Measurements from ENCODE around the gene COG7. TPM values are rescaled to one million over a fixed set of nuclear protein-coding genes. Genes with fewer than 3 reads are reported as not detected.

Gene COG7
- total RNA-seq, 1 experiment from 2014 or later, result 22.1 TPM

DNA sequence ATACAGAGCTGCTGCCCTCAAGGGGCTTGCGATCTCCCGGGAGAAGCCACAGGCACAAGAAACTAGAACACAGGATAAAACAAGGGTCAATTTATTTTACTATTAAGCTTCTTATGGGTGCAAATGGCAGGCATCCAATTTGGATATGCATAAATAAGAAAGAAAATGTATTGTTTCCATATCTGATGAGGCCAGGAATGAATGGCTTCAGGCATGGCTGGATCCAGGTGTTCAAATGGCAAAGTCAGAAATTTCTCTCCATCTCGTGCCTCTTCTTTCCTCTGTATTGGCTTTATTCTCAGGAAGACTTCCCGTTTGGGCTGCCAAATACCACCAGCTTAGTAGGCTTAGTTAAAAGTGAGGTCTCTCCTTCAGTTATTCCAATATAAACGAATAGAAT lies 107.8 kb downstream of the COG7 start:
- Histone ChIP-seq H2AFZ (ENCODE audit: low read depth, low read length, poor library complexity, severe bottlenecking) (no peak overlapping the region), H3K9me2 (ENCODE audit: insufficient read depth) (no peaks in the 10 kb centered on the region), H3K27ac (ENCODE audit: low read depth, low read length) (no peak overlapping the region), H3K9me3 (ENCODE audit: control insufficient read depth in 1 of 2, insufficient read depth in 1 of 2, low read depth in 1 of 2, low read length in 2 of 2) (no peaks in the 10 kb centered on the region), H3K4me3 (replicated peaks in 1 of 2; ENCODE audit: low read depth in 1 of 2, low read length in 2 of 2) (no peak overlapping the region), H3K9ac (ENCODE audit: low read length) (no peak overlapping the region), H4K20me1 (ENCODE audit: insufficient read depth) (no peaks in the 10 kb centered on the region), H3K27me3 (ENCODE audit: insufficient read depth, low read length) (no peaks in the 10 kb centered on the region), H3K36me3 (ENCODE audit: control insufficient read depth in 1 of 2, insufficient read depth in 2 of 2, low read length in 2 of 2) (no peaks in the 10 kb centered on the region), H3K4me2 (ENCODE audit: low read length) (no peak overlapping the region), H3K79me2 (ENCODE audit: insufficient read depth, low read length) (no peaks in the 10 kb centered on the region), H3K4me1 (ENCODE audit: control insufficient read depth in 1 of 2, insufficient read depth in 2 of 2, low read length in 2 of 2) (no peaks in the 10 kb centered on the region)
- RAD21 ChIA-PET (ENCODE audit: low non-redundant PET in 1 of 2, low total read pairs in 2 of 2, uncharacterized antibody in 2 of 2, unreplicated experiment in 2 of 2), result no interaction called here
- CTCF ChIA-PET, result no interaction called here
- TF ChIP-seq EZH2phosphoT487 (IDR thresholded peaks at IDR 0.05; ENCODE audit: borderline replicate concordance), result no peak
- TF ChIP-seq, protein P1, sequence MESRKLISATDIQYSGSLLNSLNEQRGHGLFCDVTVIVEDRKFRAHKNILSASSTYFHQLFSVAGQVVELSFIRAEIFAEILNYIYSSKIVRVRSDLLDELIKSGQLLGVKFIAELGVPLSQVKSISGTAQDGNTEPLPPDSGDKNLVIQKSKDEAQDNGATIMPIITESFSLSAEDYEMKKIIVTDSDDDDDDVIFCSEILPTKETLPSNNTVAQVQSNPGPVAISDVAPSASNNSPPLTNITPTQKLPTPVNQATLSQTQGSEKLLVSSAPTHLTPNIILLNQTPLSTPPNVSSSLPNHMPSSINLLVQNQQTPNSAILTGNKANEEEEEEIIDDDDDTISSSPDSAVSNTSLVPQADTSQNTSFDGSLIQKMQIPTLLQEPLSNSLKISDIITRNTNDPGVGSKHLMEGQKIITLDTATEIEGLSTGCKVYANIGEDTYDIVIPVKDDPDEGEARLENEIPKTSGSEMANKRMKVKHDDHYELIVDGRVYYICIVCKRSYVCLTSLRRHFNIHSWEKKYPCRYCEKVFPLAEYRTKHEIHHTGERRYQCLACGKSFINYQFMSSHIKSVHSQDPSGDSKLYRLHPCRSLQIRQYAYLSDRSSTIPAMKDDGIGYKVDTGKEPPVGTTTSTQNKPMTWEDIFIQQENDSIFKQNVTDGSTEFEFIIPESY (IDR thresholded peaks at IDR 0.05; ENCODE audit: extremely low read depth, insufficient replicate concordance, low read length), result no peak
- TF ChIP-seq SRF (IDR thresholded peaks at IDR 0.05; ENCODE audit: low read depth), result no peak
- TF ChIP-seq TCF7L2 (IDR thresholded peaks at IDR 0.05; ENCODE audit: borderline replicate concordance, extremely low read depth, insufficient read depth, insufficient read length), result no peak
- TF ChIP-seq EZH2 (IDR thresholded peaks at IDR 0.05), result no peak
- no peak for TF ChIP-seq POLR2A (IDR thresholded peaks at IDR 0.05; ENCODE audit: borderline replicate concordance, extremely low read depth, insufficient read depth, insufficient read length)
- TF ChIP-seq SIN3A (IDR thresholded peaks at IDR 0.05; ENCODE audit: low read depth), result no peak
- TF ChIP-seq ZFX (IDR thresholded peaks at IDR 0.05), result no peak
- TF ChIP-seq, protein P2, sequence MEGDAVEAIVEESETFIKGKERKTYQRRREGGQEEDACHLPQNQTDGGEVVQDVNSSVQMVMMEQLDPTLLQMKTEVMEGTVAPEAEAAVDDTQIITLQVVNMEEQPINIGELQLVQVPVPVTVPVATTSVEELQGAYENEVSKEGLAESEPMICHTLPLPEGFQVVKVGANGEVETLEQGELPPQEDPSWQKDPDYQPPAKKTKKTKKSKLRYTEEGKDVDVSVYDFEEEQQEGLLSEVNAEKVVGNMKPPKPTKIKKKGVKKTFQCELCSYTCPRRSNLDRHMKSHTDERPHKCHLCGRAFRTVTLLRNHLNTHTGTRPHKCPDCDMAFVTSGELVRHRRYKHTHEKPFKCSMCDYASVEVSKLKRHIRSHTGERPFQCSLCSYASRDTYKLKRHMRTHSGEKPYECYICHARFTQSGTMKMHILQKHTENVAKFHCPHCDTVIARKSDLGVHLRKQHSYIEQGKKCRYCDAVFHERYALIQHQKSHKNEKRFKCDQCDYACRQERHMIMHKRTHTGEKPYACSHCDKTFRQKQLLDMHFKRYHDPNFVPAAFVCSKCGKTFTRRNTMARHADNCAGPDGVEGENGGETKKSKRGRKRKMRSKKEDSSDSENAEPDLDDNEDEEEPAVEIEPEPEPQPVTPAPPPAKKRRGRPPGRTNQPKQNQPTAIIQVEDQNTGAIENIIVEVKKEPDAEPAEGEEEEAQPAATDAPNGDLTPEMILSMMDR (IDR thresholded peaks at IDR 0.05 in 2 of 3, conservative IDR thresholded peaks at IDR 0.05 in 1 of 3; ENCODE audit: borderline replicate concordance in 1 of 3, insufficient read depth in 1 of 3, low read depth in 2 of 3, low read length in 2 of 3), result no peak
- TF ChIP-seq, protein P3, sequence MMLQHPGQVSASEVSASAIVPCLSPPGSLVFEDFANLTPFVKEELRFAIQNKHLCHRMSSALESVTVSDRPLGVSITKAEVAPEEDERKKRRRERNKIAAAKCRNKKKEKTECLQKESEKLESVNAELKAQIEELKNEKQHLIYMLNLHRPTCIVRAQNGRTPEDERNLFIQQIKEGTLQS (IDR thresholded peaks at IDR 0.05), result no peak
- TF ChIP-seq, protein P4, sequence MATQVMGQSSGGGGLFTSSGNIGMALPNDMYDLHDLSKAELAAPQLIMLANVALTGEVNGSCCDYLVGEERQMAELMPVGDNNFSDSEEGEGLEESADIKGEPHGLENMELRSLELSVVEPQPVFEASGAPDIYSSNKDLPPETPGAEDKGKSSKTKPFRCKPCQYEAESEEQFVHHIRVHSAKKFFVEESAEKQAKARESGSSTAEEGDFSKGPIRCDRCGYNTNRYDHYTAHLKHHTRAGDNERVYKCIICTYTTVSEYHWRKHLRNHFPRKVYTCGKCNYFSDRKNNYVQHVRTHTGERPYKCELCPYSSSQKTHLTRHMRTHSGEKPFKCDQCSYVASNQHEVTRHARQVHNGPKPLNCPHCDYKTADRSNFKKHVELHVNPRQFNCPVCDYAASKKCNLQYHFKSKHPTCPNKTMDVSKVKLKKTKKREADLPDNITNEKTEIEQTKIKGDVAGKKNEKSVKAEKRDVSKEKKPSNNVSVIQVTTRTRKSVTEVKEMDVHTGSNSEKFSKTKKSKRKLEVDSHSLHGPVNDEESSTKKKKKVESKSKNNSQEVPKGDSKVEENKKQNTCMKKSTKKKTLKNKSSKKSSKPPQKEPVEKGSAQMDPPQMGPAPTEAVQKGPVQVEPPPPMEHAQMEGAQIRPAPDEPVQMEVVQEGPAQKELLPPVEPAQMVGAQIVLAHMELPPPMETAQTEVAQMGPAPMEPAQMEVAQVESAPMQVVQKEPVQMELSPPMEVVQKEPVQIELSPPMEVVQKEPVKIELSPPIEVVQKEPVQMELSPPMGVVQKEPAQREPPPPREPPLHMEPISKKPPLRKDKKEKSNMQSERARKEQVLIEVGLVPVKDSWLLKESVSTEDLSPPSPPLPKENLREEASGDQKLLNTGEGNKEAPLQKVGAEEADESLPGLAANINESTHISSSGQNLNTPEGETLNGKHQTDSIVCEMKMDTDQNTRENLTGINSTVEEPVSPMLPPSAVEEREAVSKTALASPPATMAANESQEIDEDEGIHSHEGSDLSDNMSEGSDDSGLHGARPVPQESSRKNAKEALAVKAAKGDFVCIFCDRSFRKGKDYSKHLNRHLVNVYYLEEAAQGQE (IDR thresholded peaks at IDR 0.05; ENCODE audit: low read depth), result no peak
- TF ChIP-seq ZNF274 (IDR thresholded peaks at IDR 0.05; ENCODE audit: low read depth, low read length), result no peak
- TF ChIP-seq JUND (IDR thresholded peaks at IDR 0.05), result no peak
- no peak for TF ChIP-seq RAD21 (IDR thresholded peaks at IDR 0.05; ENCODE audit: low read depth)
- TF ChIP-seq, protein P5, sequence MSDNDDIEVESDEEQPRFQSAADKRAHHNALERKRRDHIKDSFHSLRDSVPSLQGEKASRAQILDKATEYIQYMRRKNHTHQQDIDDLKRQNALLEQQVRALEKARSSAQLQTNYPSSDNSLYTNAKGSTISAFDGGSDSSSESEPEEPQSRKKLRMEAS (IDR thresholded peaks at IDR 0.05), result no peak
- POLR2A ChIA-PET, result no interaction called here
- intact Hi-C loops (cut with micrococcal nuclease), result no loop called here
- DNase-seq (ENCODE audit: low read depth, low spot score) (no peak), ATAC-seq (no peak)
- BruUV-seq (replicated peaks), result no TSS peak

All from HCT116 (cell line).